ENCODE measurements around the gene KIAA0930. TPM values are rescaled to one million over a fixed set of nuclear protein-coding genes. Genes with fewer than 3 reads are reported as not detected.

The KIAA0930 gene
- total and polyA plus RNA-seq, 2 of the 4 experiments (the other 2 are of a cell fraction), result 25.3 to 34.1 TPM

- 82% methylated on average over 12 of the region's 16 CpGs; no CpG with 5 or more reads in 1 of the 2 experiments for WGBS, 2 experiments (ENCODE audit: extremely low coverage in 2 of 2, insufficient read length in 1 of 2)
- no peak overlapping the region for H2BK120ac ChIP-seq (ENCODE audit: low read depth, low read length)
- H3K14ac ChIP-seq (replicated peaks; ENCODE audit: low read depth, low read length), result no peak overlapping the region
- no peak for DNase-seq
- TF ChIP-seq NFE2L2 (IDR thresholded peaks at IDR 0.05; ENCODE audit: low read depth, low read length) (no peak), CHD1 (IDR thresholded peaks at IDR 0.05; ENCODE audit: low read depth, low read length) (no peak), CTCF (conservative IDR thresholded peaks at IDR 0.05; ENCODE audit: low read depth, low read length) (no peak), MXI1 (IDR thresholded peaks at IDR 0.05; ENCODE audit: borderline replicate concordance, low read depth, low read length) (no peak), MAZ (IDR thresholded peaks at IDR 0.05; ENCODE audit: borderline replicate concordance, low read depth, low read length) (no peak), FOS (IDR thresholded peaks at IDR 0.05; ENCODE audit: low read depth, low read length) (no peak), RFX5 (IDR thresholded peaks at IDR 0.05; ENCODE audit: low read depth, low read length) (no peak), CEBPB (IDR thresholded peaks at IDR 0.05; ENCODE audit: low read depth, low read length) (no peak), BHLHE40 (IDR thresholded peaks at IDR 0.05; ENCODE audit: low read depth, low read length) (no peak), SMC3 (IDR thresholded peaks at IDR 0.05; ENCODE audit: low read depth, low read length) (no peak), RCOR1 (IDR thresholded peaks at IDR 0.05; ENCODE audit: insufficient replicate concordance, low read length) (no peak), RAD21 (IDR thresholded peaks at IDR 0.05; ENCODE audit: low read length) (no peak), USF2 (IDR thresholded peaks at IDR 0.05; ENCODE audit: low read depth, low read length) (no peak), MAFK (IDR thresholded peaks at IDR 0.05; ENCODE audit: low read depth, low read length) (no peak), ELK1 (IDR thresholded peaks at IDR 0.05; ENCODE audit: borderline replicate concordance, low read depth, low read length) (no peak), POLR2A (IDR thresholded peaks at IDR 0.05; ENCODE audit: low read depth, low read length) (no peak)
- no peak overlapping the region for H3K27ac ChIP-seq (ENCODE audit: insufficient read depth, low read length)
- no peak overlapping the region for H2BK20ac ChIP-seq (ENCODE audit: low read depth, low read length)
- no peak overlapping the region for H3K4ac ChIP-seq (ENCODE audit: low read depth, low read length)
- H2BK5ac ChIP-seq (ENCODE audit: low read depth, low read length, poor library complexity, severe bottlenecking), result no peak overlapping the region
- no peak overlapping the region for H3K18ac ChIP-seq (ENCODE audit: low read depth, low read length)
- H2AK9ac ChIP-seq (replicated peaks; ENCODE audit: low read depth, low read length, poor library complexity), result no peak overlapping the region
- ChIA-PET CTCF (no interaction called here), POLR2A (ENCODE audit: unreplicated experiment) (no interaction called here)
- H3K4me3 ChIP-seq (ENCODE audit: insufficient read depth, low read depth, low read length), result no peak overlapping the region
- H4K5ac ChIP-seq (ENCODE audit: low read depth, low read length), result no peak overlapping the region
- no peaks in the 10 kb centered on the region for H3K9me1 ChIP-seq (ENCODE audit: insufficient read depth, low read length)
- no peak overlapping the region for H4K8ac ChIP-seq (ENCODE audit: low read depth in 2 of 2, low read length in 2 of 2)
- no peak overlapping the region for H4K91ac ChIP-seq (ENCODE audit: insufficient read depth, low read depth, low read length)
- H2AFZ ChIP-seq (replicated peaks; ENCODE audit: low read length, poor library complexity), result no peak overlapping the region
- intact Hi-C loops (cut with micrococcal nuclease), result no loop called here
- H3K23ac ChIP-seq (ENCODE audit: low read depth, low read length), result no peak overlapping the region
- no peaks in the 10 kb centered on the region for H3K9me3 ChIP-seq (ENCODE audit: control insufficient read depth, insufficient read depth, low read length)
- peaks cover 9% of the 10 kb centered on the region for H4K20me1 ChIP-seq (ENCODE audit: insufficient read depth, low read length)
- H2AK5ac ChIP-seq (ENCODE audit: low read depth, low read length), result no peak overlapping the region
- H3K4me1 ChIP-seq (ENCODE audit: control insufficient read depth, insufficient read depth, low read length), result peaks cover 3% of the 10 kb centered on the region; the same call in 1 of the 2 replicates
- no peak overlapping the region for H2BK15ac ChIP-seq (ENCODE audit: low read depth, low read length)
- in situ Hi-C loops (cut with MboI; ENCODE audit: low sequenced_read_pairs), result no loop called here
- H3K4me2 ChIP-seq (ENCODE audit: low read depth, low read length), result no peak overlapping the region
- no TSS peak for BruUV-seq (replicated peaks)
- H3K27me3 ChIP-seq (ENCODE audit: control insufficient read depth, insufficient read depth, low read length), result no peaks in the 10 kb centered on the region
- H3K79me1 ChIP-seq (ENCODE audit: low read depth in 1 of 2, low read length in 2 of 2), result peaks cover 8 to 23% of the 10 kb centered on the region in 2 experiments
- dilution Hi-C loops (cut with HindIII; ENCODE audit: low sequenced_read_pairs, unreplicated experiment), result no loop called here
- H3K56ac ChIP-seq (ENCODE audit: extremely low read depth, insufficient read depth, low read length), result no peak overlapping the region
- H3K36me3 ChIP-seq (ENCODE audit: control insufficient read depth, insufficient read depth, low read length), result peaks cover 22% of the 10 kb centered on the region
- no peak for ATAC-seq (ENCODE audit: low read depth)
- no peak overlapping the region for H3K9ac ChIP-seq (ENCODE audit: low read depth, low read length)
These were observed 51.9 kb downstream of the KIAA0930 start for GRCh38 chr22:45188779-45189178.
